HepG2 (cell line): ENCODE results near the gene PIMREG. TPM values are rescaled to one million over a fixed set of nuclear protein-coding genes. Genes with fewer than 3 reads are reported as not detected.

Source experiments
- ATAC-seq: fragments of 200-7000 bp; cut with Tn5 transposase; 3 replicates; pipeline ENCODE4 v1.9.1; 2020; ENCODE audit warnings: mild to moderate bottlenecking, moderate library complexity
- BruUV-seq: library from RNA; stranded (reverse); fragments of 400-500 nt; replicated peaks from 2 replicates; lab custom pipeline; 2021; lab: Mats Ljungman, UMichigan
- CTCF ChIA-PET: fragments of 300-600 bp; formaldehyde crosslinking; extraction: SDS; loops from one replicate; lab custom pipeline; 2021; ENCODE audit warnings: low total read pairs, inconsistent platforms, low intra/inter-chr PET ratio; lab: Yijun Ruan, JAX
- POLR2A ChIA-PET: fragments of 350-600 bp; sonication (Branson Sonifier 250); formaldehyde crosslinking; loops from one replicate; lab custom pipeline; 2020; ENCODE audit warnings: antibody characterized with exemption, inconsistent platforms; lab: Yijun Ruan, JAX
- DNase-seq: peaks from one replicate; pipeline ENCODE4 v3.0.0-alpha.2; 2015; ENCODE audit warnings: low spot score
- FAIRE-seq: peaks from 3 replicates; lab custom pipeline; 2011; peaks lifted over from hg19 to GRCh38; lab: Jason Lieb, UNC
- H2AFZ ChIP-seq: one replicate; pipeline ENCODE4 v1.6.1; 2011; ENCODE audit warnings: low read length, inconsistent platforms
- H3K27ac ChIP-seq: fragments of 300-600 bp; 3 replicates; pipeline ENCODE4 v1.8.0; 2011; ENCODE audit warnings: mixed run types, mild to moderate bottlenecking, mixed read lengths, low read length, inconsistent platforms; ENCODE audit not compliant: insufficient read depth; ENCODE audit errors: extremely low read length
- H3K27me3 ChIP-seq, 2 experiments: fragments of 200-600 bp in 1 of 2; 2 replicates in 1 of 2; 3 replicates in 1 of 2; pipeline versions ENCODE4 v1.6.0 to v1.8.0; 2011; ENCODE audit warnings: low read length in 2 of 2, mild to moderate bottlenecking in 2 of 2, moderate library complexity in 2 of 2, inconsistent platforms in 1 of 2; ENCODE audit not compliant: insufficient read depth in 2 of 2, control insufficient read depth in 1 of 2
- H3K36me3 ChIP-seq, 2 experiments: fragments of 200-600 bp in 1 of 2; replicated peaks in 1 of 2; 2 replicates in 1 of 2; 3 replicates in 1 of 2; pipeline versions ENCODE4 v1.5.1 to v1.8.0; 2011; ENCODE audit warnings: low read length in 2 of 2, inconsistent platforms in 1 of 2; ENCODE audit not compliant: insufficient read depth in 2 of 2, control insufficient read depth in 1 of 2
- H3K4me1 ChIP-seq: 2 replicates; pipeline ENCODE4 v1.5.1; 2012; ENCODE audit warnings: low read length, inconsistent platforms; ENCODE audit not compliant: insufficient read depth
- H3K4me2 ChIP-seq: 2 replicates; pipeline ENCODE4 v1.6.0; 2011; ENCODE audit warnings: low read depth, low read length, inconsistent platforms
- H3K4me3 ChIP-seq, 3 experiments: fragments of 200-600 bp in 1 of 3; sonication (generic), shearing (Covaris generic) in 1 of 3; replicated peaks in 1 of 3; 2 replicates each; pipeline ENCODE4 v1.5.1; 2011 to 2016; ENCODE audit warnings: low read length in 3 of 3, inconsistent platforms in 2 of 3, low read depth in 2 of 3, mild to moderate bottlenecking in 2 of 3, control low read depth in 1 of 3, mixed read lengths in 1 of 3; ENCODE audit not compliant: insufficient read depth in 1 of 3
- H3K79me2 ChIP-seq: one replicate; pipeline ENCODE4 v1.6.1; 2011; ENCODE audit warnings: low read length, inconsistent platforms; ENCODE audit not compliant: insufficient read depth
- H3K9ac ChIP-seq: 2 replicates; pipeline ENCODE4 v1.6.0; 2011; ENCODE audit warnings: mild to moderate bottlenecking, low read depth, low read length, inconsistent platforms; ENCODE audit not compliant: insufficient read depth
- H3K9me3 ChIP-seq: 2 replicates; pipeline ENCODE4 v1.5.1; 2012; ENCODE audit warnings: mild to moderate bottlenecking, low read length
- H4K20me1 ChIP-seq: 2 replicates; pipeline ENCODE4 v1.6.0; 2011; ENCODE audit warnings: inconsistent platforms, mild to moderate bottlenecking, low read length, moderate library complexity; ENCODE audit not compliant: insufficient read depth
- ARNTL ChIP-seq: sonication (generic); formaldehyde crosslinking; IDR thresholded peaks from 2 replicates; pipeline ENCODE4 v1.4.0; 2020; ENCODE audit warnings: mild to moderate bottlenecking, missing genetic modification reagents
- CEBPZ ChIP-seq: IDR thresholded peaks from 2 replicates; pipeline ENCODE4 v1.6.1; 2012; ENCODE audit warnings: low read length, improper control_type of control experiment
- FOXO1 ChIP-seq: sonication (generic); formaldehyde crosslinking; IDR thresholded peaks from 2 replicates; pipeline ENCODE4 v1.4.0; 2020; ENCODE audit warnings: missing genetic modification reagents
- PHB2 ChIP-seq: fragments of 450-650 bp; IDR thresholded peaks from 2 replicates; pipeline ENCODE4 v1.6.1; 2018; ENCODE audit not compliant: partially characterized antibody
- RAD51 ChIP-seq: fragments of 450-650 bp; IDR thresholded peaks from 2 replicates; pipeline ENCODE4 v1.6.1; 2016; ENCODE audit warnings: borderline replicate concordance
- TBP ChIP-seq: sonication (generic); formaldehyde crosslinking; IDR thresholded peaks from 2 replicates; pipeline ENCODE4 v1.5.0; 2020; ENCODE audit warnings: missing genetic modification reagents
- TOE1 ChIP-seq: sonication (generic); formaldehyde crosslinking; IDR thresholded peaks from 2 replicates; pipeline ENCODE4 v1.4.0; 2020; ENCODE audit warnings: mild to moderate bottlenecking, missing genetic modification reagents
- ZNF891 ChIP-seq: sonication (generic); formaldehyde crosslinking; IDR thresholded peaks from 2 replicates; pipeline ENCODE4 v1.5.0; 2020; ENCODE audit warnings: mild to moderate bottlenecking, missing genetic modification reagents
- ZSCAN25 ChIP-seq: sonication (generic); formaldehyde crosslinking; IDR thresholded peaks from 2 replicates; pipeline ENCODE4 v1.8.0; 2022; ENCODE audit warnings: mild to moderate bottlenecking, missing genetic modification reagents
- WGBS: methylation state at CpG from one replicate; pipeline ENCODE4 v1.1.6; 2017; ENCODE audit warnings: low lambda C conversion rate; 5-methylcytosine and 5-hydroxymethylcytosine counted together
- in situ Hi-C: cut with HindIII; loops from 2 replicates; pipeline ENCODE4 v1.10.0; 2017; ENCODE audit warnings: low pct_unique_long_range_greater_than_20kb; ENCODE audit not compliant: extremely low pct_ligation_motif_present
- intact Hi-C: fragments of 100-400 bp; cut with micrococcal nuclease; formaldehyde crosslinking; loops from one replicate; pipeline ENCODE4 v1.10.0; 2022; ENCODE audit not compliant: unreplicated experiment
- polyA plus RNA-seq, 8 experiments: library from polyadenylated mRNA; depleted of rRNA in 3 of 8; stranded (reverse) in 7 of 8; unstranded in 1 of 8; fragments of >200 nt; fragmentation: Illumina TruSeq in 4 of 8; extraction: Trizol in 4 of 8; gene quantifications; 2 replicates each; pipeline versions ENCODE4 v1.2.1 to v1.2.3, GENCODE V29; 2011 to 2016; ENCODE audit warnings: low read depth in 4 of 8, missing spikeins in 1 of 8, mixed read lengths in 1 of 8; ENCODE audit not compliant: insufficient read depth in 1 of 8
- total RNA-seq, 5 experiments: library from RNA; depleted of rRNA; stranded (reverse); fragments of >200 nt; fragmentation: Illumina TruSeq; extraction: Trizol; gene quantifications; 2 replicates each; pipeline ENCODE4 v1.2.3, GENCODE V29; 2016; ENCODE audit warnings: low read depth in 1 of 5

The PIMREG gene
- total and polyA plus RNA-seq, 2 of the 13 experiments (the other 11 are each of a cell fraction or from before 2014, with no cell fraction given) = 15.6 to 30.3 TPM

GRCh38 chr17:6488008-6488539 lies 43.8 kb downstream of the PIMREG start:
- CTCF ChIA-PET = no interaction called here
- H3K4me2 ChIP-seq = no peak overlapping the region
- POLR2A ChIA-PET = no interaction called here
- 46% methylated on average over 4 of the region's 6 CpGs for WGBS
- H3K4me1 ChIP-seq = no peaks in the 10 kb centered on the region
- no TSS peak for BruUV-seq
- in situ Hi-C loops = no loop called here
- no peak overlapping the region for H2AFZ ChIP-seq
- intact Hi-C loops = no loop called here
- TF ChIP-seq ARNTL = no peak
- no peak for TF ChIP-seq RAD51
- TF ChIP-seq PHB2 = no peak
- no peak for TF ChIP-seq ZNF891
- no peak for TF ChIP-seq CEBPZ
- no peak for TF ChIP-seq FOXO1 (CRISPR knock-in tag)
- TF ChIP-seq TOE1 (CRISPR knock-in tag) = no peak
- TF ChIP-seq ZSCAN25 (CRISPR knock-in tag) = no peak
- no peak for TF ChIP-seq TBP (CRISPR knock-in tag)
- no peaks in the 10 kb centered on the region for H3K9me3 ChIP-seq
- H3K9ac ChIP-seq = no peak overlapping the region
- no peak overlapping the region for H3K4me3 ChIP-seq
- H3K27me3 ChIP-seq = peaks cover 1 to 15% of the 10 kb centered on the region in 2 experiments; a peak in 1 of 5 replicates
- no peak for ATAC-seq
- H3K79me2 ChIP-seq = no peaks in the 10 kb centered on the region
- H3K36me3 ChIP-seq = no peaks in the 10 kb centered on the region
- H3K27ac ChIP-seq = no peak overlapping the region
- DNase-seq = no peak
- FAIRE-seq = no peak
- H4K20me1 ChIP-seq = no peaks in the 10 kb centered on the region
